ENCODE measurements around the gene TRIM38. TPM values are rescaled to one million over a fixed set of nuclear protein-coding genes. Genes with fewer than 3 reads are reported as not detected.
A peak's percentile ranks its signal among the peaks of the same experiment; 100 is the strongest.

The TRIM38 gene
- total and polyA plus RNA-seq, 2 of the 13 experiments (the other 11 are each of a cell fraction or from before 2014, with no cell fraction given): 2.5 to 3.1 TPM

DNA sequence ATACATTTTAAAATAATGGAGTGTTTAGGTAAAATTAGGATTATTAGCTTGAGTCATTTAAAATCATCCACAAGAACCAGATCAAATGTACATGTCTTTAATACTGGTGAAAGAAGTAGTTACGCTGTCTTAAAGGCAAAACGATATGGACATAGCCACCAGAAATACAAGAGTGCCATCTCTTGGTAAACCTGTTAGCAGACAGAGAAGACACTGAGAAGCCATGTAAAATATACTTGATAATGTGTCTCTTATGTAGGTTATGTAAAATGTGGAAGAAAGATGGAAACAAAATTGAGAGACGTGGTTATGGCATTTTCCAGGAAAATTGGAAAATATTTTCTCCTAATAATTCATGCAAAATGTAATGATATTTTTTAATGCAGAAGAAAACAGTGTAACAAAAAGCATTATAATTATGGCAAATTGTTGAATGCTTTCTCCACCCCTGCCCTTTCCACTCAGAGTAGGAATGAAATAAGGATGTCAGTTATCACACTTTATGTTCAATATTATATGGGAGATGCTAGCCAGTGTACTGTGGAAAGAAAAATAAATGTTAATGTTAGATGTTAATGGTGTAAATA lies 19.9 kb upstream of the TRIM38 start (continued):
- no peak for TF ChIP-seq ZNF367 (CRISPR knock-in tag; IDR thresholded peaks at IDR 0.05; ENCODE audit: borderline replicate concordance)
- TF ChIP-seq, protein P1, sequence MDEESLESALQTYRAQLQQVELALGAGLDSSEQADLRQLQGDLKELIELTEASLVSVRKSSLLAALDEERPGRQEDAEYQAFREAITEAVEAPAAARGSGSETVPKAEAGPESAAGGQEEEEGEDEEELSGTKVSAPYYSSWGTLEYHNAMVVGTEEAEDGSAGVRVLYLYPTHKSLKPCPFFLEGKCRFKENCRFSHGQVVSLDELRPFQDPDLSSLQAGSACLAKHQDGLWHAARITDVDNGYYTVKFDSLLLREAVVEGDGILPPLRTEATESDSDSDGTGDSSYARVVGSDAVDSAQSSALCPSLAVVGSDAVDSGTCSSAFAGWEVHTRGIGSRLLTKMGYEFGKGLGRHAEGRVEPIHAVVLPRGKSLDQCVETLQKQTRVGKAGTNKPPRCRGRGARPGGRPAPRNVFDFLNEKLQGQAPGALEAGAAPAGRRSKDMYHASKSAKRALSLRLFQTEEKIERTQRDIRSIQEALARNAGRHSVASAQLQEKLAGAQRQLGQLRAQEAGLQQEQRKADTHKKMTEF (CRISPR knock-in tag; IDR thresholded peaks at IDR 0.05): peak; percentile 40
- no peak for TF ChIP-seq ZNF749 (CRISPR knock-in tag; IDR thresholded peaks at IDR 0.05; ENCODE audit: borderline replicate concordance)
- no peak for TF ChIP-seq FOXK1 (CRISPR knock-in tag; IDR thresholded peaks at IDR 0.05; ENCODE audit: borderline replicate concordance, low read depth)
- TF ChIP-seq, protein P2, sequence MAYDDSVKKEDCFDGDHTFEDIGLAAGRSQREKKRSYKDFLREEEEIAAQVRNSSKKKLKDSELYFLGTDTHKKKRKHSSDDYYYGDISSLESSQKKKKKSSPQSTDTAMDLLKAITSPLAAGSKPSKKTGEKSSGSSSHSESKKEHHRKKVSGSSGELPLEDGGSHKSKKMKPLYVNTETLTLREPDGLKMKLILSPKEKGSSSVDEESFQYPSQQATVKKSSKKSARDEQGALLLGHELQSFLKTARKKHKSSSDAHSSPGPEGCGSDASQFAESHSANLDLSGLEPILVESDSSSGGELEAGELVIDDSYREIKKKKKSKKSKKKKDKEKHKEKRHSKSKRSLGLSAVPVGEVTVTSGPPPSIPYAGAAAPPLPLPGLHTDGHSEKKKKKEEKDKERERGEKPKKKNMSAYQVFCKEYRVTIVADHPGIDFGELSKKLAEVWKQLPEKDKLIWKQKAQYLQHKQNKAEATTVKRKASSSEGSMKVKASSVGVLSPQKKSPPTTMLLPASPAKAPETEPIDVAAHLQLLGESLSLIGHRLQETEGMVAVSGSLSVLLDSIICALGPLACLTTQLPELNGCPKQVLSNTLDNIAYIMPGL (CRISPR knock-in tag; IDR thresholded peaks at IDR 0.05; ENCODE audit: borderline replicate concordance in 1 of 2, low read depth in 1 of 2): peak in 1 of 2 experiments; percentile 55; a peak in 1 of 4 replicates
- peak; percentile 69 for TF ChIP-seq GATAD2A (CRISPR knock-in tag; IDR thresholded peaks at IDR 0.05)
- peak; percentile 46; the same call in 1 of the 2 replicates for TF ChIP-seq RXRB (CRISPR knock-in tag; IDR thresholded peaks at IDR 0.05; ENCODE audit: borderline replicate concordance)
- no peak for TF ChIP-seq BCL6 (CRISPR knock-in tag; IDR thresholded peaks at IDR 0.05)
- no peak for TF ChIP-seq ZNF674 (CRISPR knock-in tag; IDR thresholded peaks at IDR 0.05; ENCODE audit: low read depth)
- no peak for TF ChIP-seq ZC3H13 (CRISPR knock-in tag; IDR thresholded peaks at IDR 0.05)
- no peak for TF ChIP-seq MED1 (CRISPR knock-in tag; IDR thresholded peaks at IDR 0.05)
- no peak for TF ChIP-seq SOX13 (IDR thresholded peaks at IDR 0.05)
- no peak; a peak in 1 of 4 replicates for TF ChIP-seq SOX13 (CRISPR knock-in tag; conservative IDR thresholded peaks at IDR 0.05 in 1 of 2, IDR thresholded peaks at IDR 0.05 in 1 of 2)
- 0 out of 2 replicates have a peak, but pooled peaks have one; percentile 68 for TF ChIP-seq SSRP1 (CRISPR knock-in tag; IDR thresholded peaks at IDR 0.05)
- TF ChIP-seq ZFP1 (CRISPR knock-in tag; IDR thresholded peaks at IDR 0.05): 0 out of 2 replicates have a peak, but pooled peaks have one; percentile 50
- TF ChIP-seq, protein P3, sequence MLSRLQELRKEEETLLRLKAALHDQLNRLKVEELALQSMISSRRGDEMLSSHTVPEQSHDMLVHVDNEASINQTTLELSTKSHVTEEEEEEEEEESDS (CRISPR knock-in tag; IDR thresholded peaks at IDR 0.05; ENCODE audit: borderline replicate concordance): no peak
- TF ChIP-seq ATF7-NPFF (CRISPR knock-in tag; IDR thresholded peaks at IDR 0.05; ENCODE audit: low read depth): no peak
- TF ChIP-seq, protein P4, sequence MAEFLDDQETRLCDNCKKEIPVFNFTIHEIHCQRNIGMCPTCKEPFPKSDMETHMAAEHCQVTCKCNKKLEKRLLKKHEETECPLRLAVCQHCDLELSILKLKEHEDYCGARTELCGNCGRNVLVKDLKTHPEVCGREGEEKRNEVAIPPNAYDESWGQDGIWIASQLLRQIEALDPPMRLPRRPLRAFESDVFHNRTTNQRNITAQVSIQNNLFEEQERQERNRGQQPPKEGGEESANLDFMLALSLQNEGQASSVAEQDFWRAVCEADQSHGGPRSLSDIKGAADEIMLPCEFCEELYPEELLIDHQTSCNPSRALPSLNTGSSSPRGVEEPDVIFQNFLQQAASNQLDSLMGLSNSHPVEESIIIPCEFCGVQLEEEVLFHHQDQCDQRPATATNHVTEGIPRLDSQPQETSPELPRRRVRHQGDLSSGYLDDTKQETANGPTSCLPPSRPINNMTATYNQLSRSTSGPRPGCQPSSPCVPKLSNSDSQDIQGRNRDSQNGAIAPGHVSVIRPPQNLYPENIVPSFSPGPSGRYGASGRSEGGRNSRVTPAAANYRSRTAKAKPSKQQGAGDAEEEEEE (CRISPR knock-in tag; IDR thresholded peaks at IDR 0.05; ENCODE audit: borderline replicate concordance): no peak
- TF ChIP-seq PITX1 (CRISPR knock-in tag; IDR thresholded peaks at IDR 0.05): no peak
- TF ChIP-seq, protein P5, sequence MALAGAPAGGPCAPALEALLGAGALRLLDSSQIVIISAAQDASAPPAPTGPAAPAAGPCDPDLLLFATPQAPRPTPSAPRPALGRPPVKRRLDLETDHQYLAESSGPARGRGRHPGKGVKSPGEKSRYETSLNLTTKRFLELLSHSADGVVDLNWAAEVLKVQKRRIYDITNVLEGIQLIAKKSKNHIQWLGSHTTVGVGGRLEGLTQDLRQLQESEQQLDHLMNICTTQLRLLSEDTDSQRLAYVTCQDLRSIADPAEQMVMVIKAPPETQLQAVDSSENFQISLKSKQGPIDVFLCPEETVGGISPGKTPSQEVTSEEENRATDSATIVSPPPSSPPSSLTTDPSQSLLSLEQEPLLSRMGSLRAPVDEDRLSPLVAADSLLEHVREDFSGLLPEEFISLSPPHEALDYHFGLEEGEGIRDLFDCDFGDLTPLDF (CRISPR knock-in tag; IDR thresholded peaks at IDR 0.05): no peak
- TF ChIP-seq, protein P6, sequence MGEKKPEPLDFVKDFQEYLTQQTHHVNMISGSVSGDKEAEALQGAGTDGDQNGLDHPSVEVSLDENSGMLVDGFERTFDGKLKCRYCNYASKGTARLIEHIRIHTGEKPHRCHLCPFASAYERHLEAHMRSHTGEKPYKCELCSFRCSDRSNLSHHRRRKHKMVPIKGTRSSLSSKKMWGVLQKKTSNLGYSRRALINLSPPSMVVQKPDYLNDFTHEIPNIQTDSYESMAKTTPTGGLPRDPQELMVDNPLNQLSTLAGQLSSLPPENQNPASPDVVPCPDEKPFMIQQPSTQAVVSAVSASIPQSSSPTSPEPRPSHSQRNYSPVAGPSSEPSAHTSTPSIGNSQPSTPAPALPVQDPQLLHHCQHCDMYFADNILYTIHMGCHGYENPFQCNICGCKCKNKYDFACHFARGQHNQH (CRISPR knock-in tag; IDR thresholded peaks at IDR 0.05): no peak
- no peak for TF ChIP-seq ZNF441 (CRISPR knock-in tag; IDR thresholded peaks at IDR 0.05; ENCODE audit: borderline replicate concordance)
- TF ChIP-seq SNRNP70 (IDR thresholded peaks at IDR 0.05; ENCODE audit: low read depth, low read length): no peak
